HEK293T (cell line): ENCODE results near the gene TEX10.

Source experiments
- BHLHE40 ChIP-seq: fragments of 450-650 bp; IDR thresholded peaks from 2 replicates; pipeline ENCODE4 v1.6.1; 2016; ENCODE audit warnings: mild to moderate bottlenecking, moderate library complexity, borderline replicate concordance
- CTBP1 ChIP-seq: fragments of 450-650 bp; IDR thresholded peaks from 2 replicates; pipeline ENCODE4 v1.6.1; 2016; ENCODE audit warnings: borderline replicate concordance
- ELF4 ChIP-seq: fragments of 450-650 bp; IDR thresholded peaks from 2 replicates; pipeline ENCODE4 v1.6.1; 2017; ENCODE audit warnings: antibody characterized with exemption
- FOXA1 ChIP-seq: fragments of 450-650 bp; IDR thresholded peaks from 2 replicates; pipeline ENCODE4 v1.6.1; 2016; ENCODE audit warnings: mild to moderate bottlenecking
- FOXK2 ChIP-seq: fragments of 450-650 bp; IDR thresholded peaks from 2 replicates; pipeline ENCODE4 v1.6.1; 2016; ENCODE audit warnings: mild to moderate bottlenecking
- FOXM1 ChIP-seq: fragments of 450-650 bp; IDR thresholded peaks from 2 replicates; pipeline ENCODE4 v1.6.1; 2017; ENCODE audit warnings: mild to moderate bottlenecking, borderline replicate concordance
- HDGF ChIP-seq: fragments of 450-650 bp; IDR thresholded peaks from 2 replicates; pipeline ENCODE4 v1.6.1; 2017; ENCODE audit warnings: antibody characterized with exemption, borderline replicate concordance
- SP1 ChIP-seq: fragments of 450-650 bp; IDR thresholded peaks from 2 replicates; pipeline ENCODE4 v1.6.1; 2017
- SUZ12 ChIP-seq: fragments of 450-650 bp; IDR thresholded peaks from 2 replicates; pipeline ENCODE4 v1.6.1; 2016; ENCODE audit warnings: mild to moderate bottlenecking
- TARDBP ChIP-seq: fragments of 450-650 bp; IDR thresholded peaks from 2 replicates; pipeline ENCODE4 v1.6.1; 2016
- ZNF384 ChIP-seq: fragments of 450-650 bp; IDR thresholded peaks from 2 replicates; pipeline ENCODE4 v1.6.1; 2016
- TF ChIP-seq, protein P1 (sequence below): fragments of 450-650 bp; IDR thresholded peaks from 2 replicates; pipeline ENCODE4 v1.6.1; 2016

DNA sequence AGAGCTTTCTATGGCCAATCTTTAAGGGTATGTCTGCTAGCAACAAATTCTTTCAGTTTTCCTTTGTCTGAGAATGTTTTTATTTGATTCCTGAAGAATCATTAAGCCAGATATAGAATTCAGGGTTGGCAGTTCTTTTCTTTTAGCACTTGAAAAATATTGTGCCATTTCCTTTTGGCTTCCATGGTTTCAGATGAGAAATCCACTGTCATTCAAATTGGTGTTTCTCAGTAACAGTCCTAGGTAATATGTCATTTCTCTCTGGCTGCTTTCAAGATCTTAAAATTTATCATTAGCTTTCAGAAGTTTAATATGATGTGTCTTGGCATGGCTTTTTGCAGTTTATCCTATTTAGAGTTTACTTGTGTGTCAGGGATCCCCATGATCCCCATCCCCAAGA is 67.7 kb downstream of the TEX10 start:
- TF ChIP-seq BHLHE40 (no peak), TARDBP (no peak), ZNF384 (no peak), FOXM1 (no peak), SP1 (no peak), ELF4 (no peak), HDGF (no peak), FOXA1 (no peak), FOXK2 (no peak), SUZ12 (no peak), CTBP1 (no peak)
- TF ChIP-seq, protein P1, sequence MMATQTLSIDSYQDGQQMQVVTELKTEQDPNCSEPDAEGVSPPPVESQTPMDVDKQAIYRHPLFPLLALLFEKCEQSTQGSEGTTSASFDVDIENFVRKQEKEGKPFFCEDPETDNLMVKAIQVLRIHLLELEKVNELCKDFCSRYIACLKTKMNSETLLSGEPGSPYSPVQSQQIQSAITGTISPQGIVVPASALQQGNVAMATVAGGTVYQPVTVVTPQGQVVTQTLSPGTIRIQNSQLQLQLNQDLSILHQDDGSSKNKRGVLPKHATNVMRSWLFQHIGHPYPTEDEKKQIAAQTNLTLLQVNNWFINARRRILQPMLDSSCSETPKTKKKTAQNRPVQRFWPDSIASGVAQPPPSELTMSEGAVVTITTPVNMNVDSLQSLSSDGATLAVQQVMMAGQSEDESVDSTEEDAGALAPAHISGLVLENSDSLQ, result no peak
